ENCODE measurements around the gene GSTM4. TPM values are rescaled to one million over a fixed set of nuclear protein-coding genes. Genes with fewer than 3 reads are reported as not detected.
"Not testable (repeated sequence)": the region's sequence is repeated elsewhere in the genome, so short reads cannot be mapped to it uniquely, and the experiment has no call there.

The GSTM4 gene
- polyA plus RNA-seq, 4 donors: 56.8 to 69.7 (median 63.0) TPM

DNA sequence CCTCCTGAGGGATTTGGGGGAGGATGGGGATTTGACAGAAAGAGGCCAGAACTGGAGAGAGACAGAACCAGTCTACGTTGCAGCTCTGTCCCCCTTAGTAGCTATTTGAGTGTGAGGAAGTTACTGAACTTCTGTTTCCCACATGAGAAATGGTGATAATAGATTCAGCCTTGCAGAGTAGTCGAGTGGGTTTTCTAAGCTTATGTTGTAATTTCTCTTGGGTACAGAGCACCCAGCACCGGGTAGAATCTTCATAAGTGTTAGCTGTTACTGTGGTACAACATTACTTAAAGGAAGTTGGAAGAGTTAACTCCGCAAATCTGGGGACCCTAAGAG lies 4.8 kb downstream of the GSTM4 start:
- DNase-seq (ENCODE audit: low read depth in 4 of 4, low spot score in 3 of 4): not testable (repeated sequence)

DNA sequence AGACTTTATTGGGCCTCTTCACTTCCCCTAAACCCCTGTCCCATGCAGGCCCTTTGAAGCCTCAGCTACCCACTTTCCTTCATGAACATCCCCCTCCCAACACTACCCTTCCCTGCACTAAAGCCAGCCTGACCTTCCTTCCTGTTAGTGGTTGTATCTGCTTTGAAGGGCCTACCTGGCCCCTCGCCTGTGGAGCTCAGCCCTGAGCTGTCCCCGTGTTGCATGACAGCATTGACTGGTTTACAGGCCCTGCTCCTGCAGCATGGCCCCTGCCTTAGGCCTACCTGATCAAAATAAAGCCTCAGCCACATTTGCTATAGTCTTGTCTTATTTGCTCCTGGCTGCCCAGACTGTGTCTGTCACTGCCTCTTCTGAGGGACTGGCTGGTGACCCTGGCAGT lies 5.5 kb downstream of the GSTM4 start:
- no peak for DNase-seq (ENCODE audit: low read depth in 4 of 4, low spot score in 3 of 4)

DNA sequence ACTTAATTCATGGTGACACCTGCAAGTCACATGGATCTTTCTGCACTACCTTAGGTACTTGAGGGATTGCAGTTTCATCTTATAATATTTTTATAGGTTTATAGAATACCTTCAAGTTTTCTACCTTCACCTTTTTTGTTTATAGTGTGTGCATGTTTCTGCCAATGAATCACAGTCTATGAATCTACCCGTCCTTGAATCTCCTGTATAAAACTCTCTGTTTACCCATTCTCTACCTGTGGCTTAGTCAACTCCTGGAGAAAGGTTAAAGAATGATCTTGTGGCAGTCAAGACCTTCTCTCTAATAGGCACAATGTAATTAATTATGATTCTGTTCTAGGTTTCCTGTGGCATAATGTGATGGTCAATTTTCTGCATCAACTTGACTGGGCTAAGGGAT lies 8.8 kb downstream of the GSTM4 start:
- no peak for DNase-seq (ENCODE audit: low read depth in 4 of 4, low spot score in 3 of 4)

DNA sequence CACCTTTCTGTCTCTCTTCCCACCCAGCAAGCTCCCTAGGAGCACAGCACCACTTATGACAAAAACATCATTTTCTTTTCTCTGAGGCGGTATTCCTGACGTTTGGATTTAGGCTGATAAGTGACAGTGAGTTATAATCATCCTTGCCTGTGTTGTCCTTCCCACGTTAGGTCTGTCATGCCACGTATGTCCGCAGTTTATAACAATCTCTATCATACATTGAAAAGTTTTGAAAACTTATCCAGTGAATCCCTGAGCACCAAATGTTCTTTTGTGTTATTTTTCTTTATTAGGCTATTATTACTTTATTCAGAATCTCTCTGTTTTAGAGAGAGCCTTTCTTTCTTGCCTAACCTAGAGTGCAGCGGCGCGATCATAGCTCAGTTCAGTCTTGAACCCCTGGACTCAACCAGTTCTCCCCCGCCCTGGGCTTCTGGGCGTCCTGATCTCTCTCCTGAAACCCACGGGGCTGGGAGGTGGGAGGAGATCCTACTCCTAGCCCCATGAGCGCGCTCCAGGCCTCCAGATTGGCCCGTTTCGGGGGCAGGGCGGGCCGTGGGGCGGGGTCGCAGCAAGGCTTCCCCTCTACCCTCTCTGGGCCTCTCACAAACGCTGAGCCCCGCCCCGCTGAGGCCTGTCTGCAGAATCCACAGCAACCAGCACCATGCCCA lies 11.7 kb downstream of the GSTM4 start, which contains the start of gene GSTM2:
Gene GSTM2 (plus strand): TSS at position 606 of the 671 bp plus-strand sequence. CDS start 59 bp downstream, at position 665.
- peak; percentile 79 to 88 (median 83) for DNase-seq (ENCODE audit: low read depth in 4 of 4, low spot score in 3 of 4)

DNA sequence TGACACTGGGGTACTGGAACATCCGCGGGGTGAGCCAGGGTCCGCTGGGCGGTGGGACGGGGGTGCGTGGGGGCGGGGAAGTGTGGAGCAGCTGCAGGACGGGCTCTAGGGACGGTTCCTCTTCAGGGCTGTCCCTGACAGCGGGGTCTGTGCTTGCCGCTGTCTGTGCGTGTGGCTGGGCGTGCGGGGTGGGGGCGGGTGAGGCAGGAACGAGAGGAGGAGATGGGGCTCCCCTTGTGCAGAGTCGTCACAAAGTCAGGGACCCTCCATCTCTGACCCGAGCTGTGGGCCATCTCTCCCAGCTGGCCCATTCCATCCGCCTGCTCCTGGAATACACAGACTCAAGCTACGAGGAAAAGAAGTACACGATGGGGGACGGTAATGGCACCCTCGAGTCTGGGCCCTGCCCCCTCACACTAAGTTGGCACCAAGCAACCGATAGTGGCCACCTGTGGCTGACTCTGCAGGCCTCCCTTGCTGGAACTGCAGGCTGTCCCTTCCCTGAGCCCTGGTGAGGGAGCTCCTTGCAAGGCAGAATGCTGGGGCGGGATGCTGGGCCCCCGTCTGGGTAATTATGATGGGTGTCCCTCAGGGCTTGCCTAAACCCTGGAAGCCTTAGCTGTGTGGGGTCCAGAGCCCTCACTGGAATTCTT lies 12.3 kb downstream of the GSTM4 start:
- DNase-seq (ENCODE audit: low read depth in 4 of 4, low spot score in 3 of 4): no peak

DNA sequence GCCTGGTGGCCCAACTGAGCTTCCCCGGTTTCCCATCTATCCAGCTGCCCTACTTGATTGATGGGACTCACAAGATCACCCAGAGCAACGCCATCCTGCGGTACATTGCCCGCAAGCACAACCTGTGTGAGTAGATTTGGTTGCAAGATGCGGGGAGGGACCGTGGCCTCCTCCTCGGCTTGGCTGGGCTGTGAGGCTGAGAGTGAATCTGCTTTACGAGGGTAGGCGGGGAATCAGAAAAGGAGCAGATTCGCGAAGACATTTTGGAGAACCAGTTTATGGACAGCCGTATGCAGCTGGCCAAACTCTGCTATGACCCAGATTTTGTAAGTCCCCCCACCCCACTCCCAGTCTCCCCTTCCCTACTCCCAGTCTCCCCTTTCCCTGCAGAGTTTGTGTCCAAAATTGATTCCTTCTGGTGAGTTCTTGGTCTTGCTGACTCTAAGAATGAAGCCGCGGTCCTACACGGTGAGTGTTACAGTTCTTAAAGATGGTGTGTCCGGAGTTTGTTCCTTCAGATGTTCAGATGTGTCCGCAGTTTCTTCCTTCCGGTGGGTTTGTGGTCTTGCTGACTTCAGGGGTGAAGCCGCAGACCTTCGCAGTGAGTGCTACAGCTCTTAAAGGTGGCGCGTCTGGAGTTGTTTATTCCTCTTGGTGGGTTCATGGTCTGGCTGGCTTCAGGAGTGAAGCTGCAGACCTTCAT lies 13.5 kb downstream of the GSTM4 start:
- DNase-seq (ENCODE audit: low read depth in 4 of 4, low spot score in 3 of 4): no peak

DNA sequence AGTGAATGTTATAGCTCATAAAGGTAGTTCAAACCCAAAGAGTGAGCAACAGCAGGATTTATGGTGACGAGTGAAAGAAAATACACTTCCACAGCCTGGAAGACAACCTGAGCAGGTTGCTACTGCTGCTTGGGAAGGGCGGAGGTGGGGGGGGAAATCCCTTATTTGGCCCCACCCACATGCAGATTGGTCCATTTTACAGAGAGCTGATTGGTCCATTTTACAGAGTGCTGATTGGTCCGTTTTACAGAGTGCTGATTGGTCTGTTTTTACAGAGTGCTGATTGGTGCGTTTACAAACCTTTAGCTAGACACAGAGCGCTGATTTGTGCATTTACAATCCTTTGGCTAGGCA lies 14.0 kb downstream of the GSTM4 start:
- not testable (repeated sequence) for DNase-seq (ENCODE audit: low read depth in 4 of 4, low spot score in 3 of 4)

DNA sequence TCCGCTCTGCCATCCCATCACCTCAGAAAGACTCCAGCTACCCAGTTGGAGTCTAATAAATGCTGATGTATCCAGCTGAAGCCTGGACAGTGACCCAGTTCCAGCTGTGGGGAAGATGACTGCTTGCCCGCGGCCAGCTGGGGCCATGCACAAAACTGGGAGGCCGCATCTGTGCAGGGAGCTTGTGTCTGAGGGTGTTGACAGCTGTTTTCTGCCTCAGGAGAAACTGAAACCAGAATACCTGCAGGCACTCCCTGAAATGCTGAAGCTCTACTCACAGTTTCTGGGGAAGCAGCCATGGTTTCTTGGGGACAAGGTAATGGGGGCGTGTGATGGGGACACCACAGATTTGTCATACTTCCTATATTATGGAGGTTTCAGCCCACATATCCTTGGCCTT lies 15.2 kb downstream of the GSTM4 start:
- DNase-seq (ENCODE audit: low read depth in 4 of 4, low spot score in 3 of 4): no peak

DNA sequence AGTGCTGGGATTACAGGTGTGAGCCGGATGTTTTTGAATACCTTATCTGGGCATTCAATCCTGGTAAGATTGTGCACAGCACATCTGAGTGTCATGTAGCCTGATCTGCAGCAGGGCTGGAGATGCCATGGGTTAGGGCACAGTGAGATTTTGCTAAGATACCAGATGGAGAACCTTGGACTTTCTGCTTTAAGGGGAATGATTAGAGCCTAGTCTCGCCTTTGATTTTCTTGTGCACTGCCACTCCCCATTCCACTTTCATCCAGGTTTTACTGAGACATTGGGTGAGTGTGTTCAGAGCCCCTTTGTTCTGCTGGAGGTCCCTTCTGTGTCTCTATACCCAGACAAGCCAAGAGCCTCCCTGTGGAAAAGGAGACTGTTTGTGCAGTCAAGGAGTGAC lies 18.0 kb downstream of the GSTM4 start:
- DNase-seq (ENCODE audit: low read depth in 4 of 4, low spot score in 3 of 4): not testable (repeated sequence)

DNA sequence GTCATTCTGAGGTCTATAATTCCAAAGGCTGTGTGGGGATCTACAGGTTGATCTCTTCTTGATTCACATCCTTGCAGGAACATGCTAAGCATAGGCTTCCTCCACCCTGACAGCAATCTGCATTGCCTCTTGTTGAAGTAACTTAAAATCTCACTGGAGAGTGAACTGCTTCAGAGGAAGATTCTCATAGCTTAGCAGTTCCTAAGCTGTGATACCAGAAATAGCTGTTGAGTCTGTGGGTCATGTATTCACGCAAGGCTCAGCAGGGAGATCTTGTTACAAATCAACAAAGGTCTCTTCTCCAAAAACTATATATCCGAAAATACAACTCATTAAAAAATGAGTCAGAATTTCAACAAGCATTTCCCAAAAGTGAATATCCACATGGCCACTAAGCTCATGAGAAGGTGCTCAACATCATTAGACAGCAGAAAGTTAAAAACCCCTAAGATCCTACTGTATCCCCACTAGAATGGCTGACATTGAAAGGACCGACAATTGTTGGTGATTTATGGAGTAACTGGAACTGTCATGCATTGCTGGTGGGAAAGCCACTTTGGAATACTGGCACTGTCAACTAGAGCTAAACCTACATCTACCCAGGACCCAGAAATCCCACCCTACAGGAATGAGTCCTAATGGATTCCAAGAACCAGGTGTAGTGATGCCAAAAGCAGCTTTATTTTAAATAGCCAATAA lies 20.9 kb downstream of the GSTM4 start:
- not testable (repeated sequence) for DNase-seq (ENCODE audit: low read depth in 4 of 4, low spot score in 3 of 4)

DNA sequence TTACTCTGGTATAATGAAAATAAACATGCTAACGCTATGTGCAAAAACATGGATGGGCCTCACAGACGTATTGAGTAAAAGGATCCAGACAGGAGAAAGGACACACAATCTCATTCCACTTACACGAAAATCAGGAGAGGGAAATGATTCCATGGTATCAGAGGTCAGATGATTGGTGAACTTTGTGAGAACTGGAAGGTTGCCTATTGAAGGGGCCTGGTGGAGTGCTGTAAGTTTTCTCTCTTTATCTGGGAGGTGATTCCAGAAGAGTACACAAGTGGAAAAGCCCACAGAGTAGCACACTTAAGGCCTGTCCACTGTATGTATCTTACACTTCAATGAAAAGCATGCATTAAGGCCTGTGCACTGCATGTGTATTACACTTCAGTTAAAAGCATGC lies 21.6 kb downstream of the GSTM4 start:
- no peak for DNase-seq (ENCODE audit: low read depth in 4 of 4, low spot score in 3 of 4)

DNA sequence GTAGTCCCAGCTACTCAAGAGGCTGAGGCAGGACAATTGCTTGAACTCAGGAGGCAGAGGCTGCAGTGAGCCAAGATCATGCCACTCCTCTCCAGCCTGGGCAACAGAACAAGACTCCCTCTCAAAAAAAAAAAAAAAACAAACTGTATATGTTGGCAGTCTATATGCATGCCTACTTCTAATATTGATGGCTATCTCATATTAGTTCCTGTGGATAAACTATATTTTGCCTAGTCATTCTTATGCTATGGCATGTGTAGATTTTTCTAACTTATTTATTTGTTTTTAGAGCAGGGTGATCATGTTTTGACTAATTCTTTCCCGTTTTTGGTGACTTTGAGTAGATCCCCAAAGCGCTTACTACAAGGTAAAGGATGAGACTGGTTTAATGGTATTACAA lies 22.7 kb downstream of the GSTM4 start:
- DNase-seq (ENCODE audit: low read depth in 4 of 4, low spot score in 3 of 4): not testable (repeated sequence)

DNA sequence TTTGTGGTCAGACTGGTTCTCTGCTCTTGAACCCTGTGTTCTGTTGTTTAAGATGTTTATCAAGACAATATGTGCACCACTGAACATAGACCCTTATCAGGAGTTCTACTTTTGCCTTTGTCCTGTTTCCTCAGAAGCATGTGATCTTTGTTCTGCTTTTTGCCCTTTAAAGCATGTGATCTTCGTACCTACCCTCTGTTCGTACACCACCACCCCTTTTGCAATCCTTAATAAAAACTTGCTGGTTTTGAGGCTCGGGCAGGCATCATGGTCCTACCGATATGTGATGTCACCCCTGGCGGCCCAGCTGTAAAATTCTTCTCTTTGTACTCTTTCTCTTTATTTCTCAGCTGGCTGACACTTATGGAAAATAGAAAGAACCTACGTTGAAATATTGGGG lies 28.9 kb downstream of the GSTM4 start:
- DNase-seq (ENCODE audit: low read depth in 4 of 4, low spot score in 3 of 4): not testable (repeated sequence)

DNA sequence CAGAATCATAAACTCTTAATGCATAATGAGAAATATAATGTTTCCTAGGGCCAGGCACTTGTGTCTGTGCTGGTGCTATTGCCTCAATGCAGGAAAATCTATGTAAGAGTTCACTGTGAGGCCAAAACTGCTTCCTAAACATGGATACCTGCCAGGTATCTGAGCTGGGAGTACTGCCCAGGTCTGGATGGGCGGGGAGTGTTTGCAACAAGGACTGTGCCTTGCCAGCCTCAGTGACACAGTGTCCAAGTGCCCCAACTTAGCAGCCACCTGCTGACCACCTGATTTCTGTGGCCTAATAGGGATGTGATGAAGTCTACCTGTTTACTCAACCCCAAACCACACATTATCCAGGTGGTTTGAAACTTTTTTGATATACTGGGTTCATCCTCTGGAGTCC lies 29.5 kb downstream of the GSTM4 start:
- not testable (repeated sequence) for DNase-seq (ENCODE audit: low read depth in 4 of 4, low spot score in 3 of 4)

DNA sequence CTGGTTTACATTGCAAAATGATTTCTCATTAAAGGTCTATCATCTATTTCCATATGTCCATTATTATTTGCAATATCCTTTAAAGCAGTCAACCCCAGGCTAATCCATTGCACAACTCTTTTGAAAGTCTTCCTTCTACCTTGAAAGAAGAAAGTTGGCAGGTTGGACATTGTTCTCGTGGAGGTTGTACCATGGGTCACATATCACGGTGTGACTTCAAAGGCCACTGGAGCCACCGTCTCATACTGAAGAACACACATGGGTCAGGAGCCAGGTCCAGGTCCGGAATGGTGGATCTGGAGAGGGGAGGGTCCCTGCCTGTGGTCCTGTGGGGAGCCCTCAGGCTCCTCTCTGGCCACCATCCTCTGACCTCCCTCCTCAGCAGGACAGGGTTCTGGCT lies 30.0 kb downstream of the GSTM4 start:
- DNase-seq (ENCODE audit: low read depth in 4 of 4, low spot score in 3 of 4): not testable (repeated sequence)

DNA sequence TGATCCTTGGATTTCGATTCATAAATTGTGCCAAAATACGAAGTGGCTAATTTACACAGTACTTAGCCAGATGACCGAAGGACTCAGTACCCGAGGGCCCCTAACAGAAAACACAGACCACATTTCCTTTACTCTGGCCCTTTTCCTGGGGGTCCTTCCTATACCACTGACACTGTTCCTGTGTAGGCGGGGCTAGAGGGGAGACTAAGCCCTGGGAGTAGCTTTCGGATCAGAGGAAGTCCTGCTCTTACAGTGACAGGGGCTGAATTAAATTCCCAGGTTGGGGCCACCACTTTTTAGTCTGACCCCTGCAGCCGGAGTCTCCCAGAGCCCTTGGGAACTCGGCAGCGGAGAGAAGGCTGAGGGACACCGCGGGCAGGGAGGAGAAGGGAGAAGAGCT lies 31.2 kb downstream of the GSTM4 start:
- not testable (repeated sequence) for DNase-seq (ENCODE audit: low read depth in 4 of 4, low spot score in 3 of 4)

DNA sequence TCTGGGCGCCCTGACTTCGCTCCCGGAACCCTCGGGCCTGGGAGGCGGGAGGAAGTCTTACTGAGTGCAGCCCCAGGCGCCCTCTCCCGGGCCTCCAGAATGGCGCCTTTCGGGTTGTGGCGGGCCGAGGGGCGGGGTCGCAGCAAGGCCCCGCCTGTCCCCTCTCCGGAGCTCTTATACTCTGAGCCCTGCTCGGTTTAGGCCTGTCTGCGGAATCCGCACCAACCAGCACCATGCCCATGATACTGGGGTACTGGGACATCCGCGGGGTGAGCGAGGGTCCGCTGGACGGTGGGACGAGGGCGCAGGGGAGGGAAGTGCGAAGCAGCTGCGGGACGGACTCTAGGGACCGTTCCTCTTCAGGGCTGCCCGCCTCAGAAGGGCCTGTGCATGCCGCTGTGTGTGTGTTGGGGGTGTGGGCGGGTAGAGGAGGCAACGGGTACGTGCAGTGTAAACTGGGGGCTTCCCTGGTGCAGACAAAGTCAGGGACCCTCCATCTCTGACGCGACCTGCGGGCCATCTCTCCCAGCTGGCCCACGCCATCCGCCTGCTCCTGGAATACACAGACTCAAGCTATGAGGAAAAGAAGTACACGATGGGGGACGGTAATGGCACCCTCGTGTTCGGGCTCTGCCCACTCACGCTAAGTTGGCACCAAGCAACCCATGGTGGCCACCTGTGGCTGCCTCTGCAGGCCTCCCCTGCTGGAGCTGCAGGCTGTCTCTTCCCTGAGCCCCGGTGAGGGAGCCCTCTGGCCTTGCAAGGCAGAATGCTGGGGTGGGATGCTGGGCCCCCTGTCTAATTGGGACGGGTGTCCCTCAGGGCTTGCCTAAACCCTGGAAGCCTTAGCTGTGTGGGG lies 32.0 kb downstream of the GSTM4 start, which contains the start of gene GSTM1:
Gene GSTM1 (plus strand): TSS at position 177 of the 859 bp plus-strand sequence. CDS start 57 bp downstream, at position 234.
- DNase-seq (ENCODE audit: low read depth in 4 of 4, low spot score in 3 of 4): peak in 1 of 4 donors; percentile 42

DNA sequence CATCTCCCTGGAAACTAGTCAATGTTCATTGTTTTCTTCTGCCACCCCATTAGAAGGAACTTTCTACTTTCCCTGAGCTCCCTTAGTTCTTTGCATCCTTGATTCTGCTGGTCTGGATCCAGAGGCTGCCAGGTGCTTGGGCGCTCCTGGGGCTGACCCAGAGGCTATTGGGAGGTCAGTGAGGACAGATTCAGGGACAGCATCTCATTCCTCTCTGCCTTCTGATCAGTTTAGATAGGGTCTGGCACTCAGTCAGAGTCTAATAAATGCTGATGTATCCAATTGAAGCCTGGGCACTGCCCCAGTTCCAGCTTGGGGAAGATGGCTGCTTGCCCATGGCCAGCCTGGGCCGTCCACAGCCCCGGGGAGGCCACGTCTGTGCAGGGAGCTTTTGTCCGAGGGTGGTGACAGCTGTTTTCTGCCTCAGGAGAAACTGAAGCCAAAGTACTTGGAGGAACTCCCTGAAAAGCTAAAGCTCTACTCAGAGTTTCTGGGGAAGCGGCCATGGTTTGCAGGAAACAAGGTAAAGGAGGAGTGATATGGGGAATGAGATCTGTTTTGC lies 34.0 kb downstream of the GSTM4 start:
- no peak for DNase-seq (ENCODE audit: low read depth in 4 of 4, low spot score in 3 of 4)

DNA sequence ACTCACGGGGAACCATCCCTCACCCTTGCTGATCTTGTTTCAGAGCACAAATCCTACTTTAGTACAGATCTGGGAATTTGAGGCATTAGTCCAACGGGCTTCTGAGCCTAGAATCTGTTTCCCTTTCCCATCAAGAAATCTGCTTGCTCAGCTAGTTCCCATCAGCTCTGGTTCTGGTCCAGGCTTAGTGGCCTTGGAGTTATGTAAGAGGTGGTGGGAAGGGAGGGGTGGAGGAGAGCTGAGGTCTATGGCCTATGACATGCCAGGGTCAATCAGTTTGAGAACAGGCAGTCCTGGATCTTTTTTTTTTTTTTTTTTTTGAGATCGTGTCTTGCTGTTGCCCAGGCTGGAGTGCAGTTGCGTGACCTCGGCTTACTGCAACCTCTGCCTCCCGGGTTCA lies 35.9 kb downstream of the GSTM4 start:
- DNase-seq (ENCODE audit: low read depth in 4 of 4, low spot score in 3 of 4): no peak

DNA sequence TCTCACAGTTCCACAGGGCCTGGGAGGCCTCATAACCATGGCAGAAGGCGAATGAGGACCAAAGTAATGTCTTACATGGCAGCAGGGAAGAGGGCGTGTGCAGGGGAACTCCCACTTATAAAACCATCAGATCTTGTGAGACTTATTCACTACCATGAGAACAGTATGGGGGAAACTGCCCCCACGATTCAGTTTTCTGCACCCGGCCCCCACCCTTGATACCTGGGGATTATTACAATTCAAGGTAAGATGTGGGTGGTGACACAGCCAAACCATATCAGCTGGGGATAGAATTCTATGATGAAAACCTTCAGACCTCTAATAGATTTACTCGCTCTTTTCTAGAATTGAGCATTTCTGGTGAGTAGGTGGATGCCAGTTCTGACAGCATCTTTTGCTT lies 38.5 kb downstream of the GSTM4 start:
- not testable (repeated sequence) for DNase-seq (ENCODE audit: low read depth in 4 of 4, low spot score in 3 of 4)

Data from right renal pelvis (tissue), 4 donors.